Activated CD4-positive, alpha-beta T cell treated with anti-CD3 and anti-CD28 coated beads, Interleukin-10, Interleukin-2, amounts not matched to agents 100 ng/mL and 50 ng/mL, durations not matched to agents 16 hours and 8 hours (primary cell): ENCODE data around the gene ARPC3.
A peak's percentile ranks its signal among the peaks of the same experiment; 100 is the strongest.
"Not testable (repeated sequence)": the region's sequence is repeated elsewhere in the genome, so short reads cannot be mapped to it uniquely, and the experiment has no call there.

Experiments
- DNase-seq: peaks from one replicate; pipeline ENCODE4 v3.0.0-alpha.2; 2020

Gene ARPC3

GRCh38 chr12:110410086-110410485 is 40.1 kb downstream of the ARPC3 start:
- not testable (repeated sequence) for DNase-seq

DNA sequence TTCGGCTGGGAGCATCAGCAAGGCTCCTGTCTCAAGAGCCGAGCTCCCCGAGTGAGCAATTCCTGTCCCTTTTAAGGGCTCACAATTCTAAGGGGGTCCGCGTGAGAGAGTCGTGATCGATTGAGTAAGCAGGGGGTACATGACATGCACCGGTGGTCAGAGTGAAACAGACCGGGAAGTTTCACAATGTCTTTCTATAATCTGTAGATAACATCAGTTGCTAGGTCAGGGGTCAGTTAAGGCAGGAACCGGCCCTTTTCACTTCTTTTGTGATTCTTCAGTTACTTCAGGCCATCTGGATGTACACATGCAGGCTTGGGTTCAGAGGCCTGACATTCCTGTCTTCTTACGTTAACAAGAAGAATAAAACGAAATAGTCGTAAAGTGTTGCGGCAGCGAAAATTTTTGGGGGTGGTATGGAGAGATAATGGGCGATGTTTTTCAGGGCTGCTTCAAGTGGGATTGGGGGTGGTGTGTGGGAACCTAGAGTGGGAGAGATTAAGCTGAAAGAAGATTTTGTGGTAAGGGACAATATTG is 44.9 kb downstream of the ARPC3 start:
- DNase-seq: not testable (repeated sequence)

DNA sequence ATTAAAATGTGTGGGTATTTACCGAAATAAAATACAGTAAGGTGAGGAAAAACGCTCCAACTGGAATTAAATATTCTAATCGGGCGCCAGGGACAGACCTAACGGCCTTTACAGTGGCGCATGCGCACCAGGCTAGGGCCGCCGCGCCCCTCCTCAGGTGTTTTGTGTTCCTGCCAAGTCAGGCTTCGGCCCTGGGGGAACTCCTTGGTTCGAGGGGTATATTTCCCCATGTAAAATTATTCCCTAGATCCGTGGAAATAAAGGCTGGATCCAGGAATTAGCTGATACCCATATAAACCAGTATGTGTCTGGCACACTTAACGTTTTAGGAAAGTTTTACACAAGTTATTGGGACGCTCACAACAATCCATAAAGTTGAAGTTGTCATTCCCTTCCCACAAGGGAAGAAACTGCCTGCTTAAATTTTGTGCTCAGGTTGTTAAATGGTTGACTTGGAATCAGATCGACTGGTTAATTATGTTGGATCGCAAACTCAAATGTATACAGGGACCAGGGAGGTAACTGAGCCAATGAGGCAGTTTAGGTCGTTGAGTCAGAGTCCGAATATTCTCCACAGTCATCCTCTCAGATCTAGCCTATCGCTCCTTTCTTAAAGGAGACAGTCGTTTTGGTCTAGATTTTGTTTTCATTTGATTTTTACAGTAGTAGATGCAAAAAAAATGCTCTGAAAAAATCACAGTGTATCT is 46.0 kb downstream of the ARPC3 start:
- DNase-seq: peak; percentile 88

- peak; percentile 93 for DNase-seq
Measured at GRCh38 chr12:110403146-110403975, 46.8 kb downstream of the ARPC3 start, which contains the start of gene ANAPC7. Gene ANAPC7 (minus strand): TSS chr12:110403708. CDS start chr12:110403627, 81 bp downstream.
